Measurements from ENCODE around the gene COMMD8. TPM values are rescaled to one million over a fixed set of nuclear protein-coding genes. Genes with fewer than 3 reads are reported as not detected.

The COMMD8 gene
- polyA plus RNA-seq, 1 donor (not counting 4 experiments of a cell fraction or from before 2014, with no cell fraction given), result 38.6 TPM

- Histone ChIP-seq H2AFZ (ENCODE audit: control insufficient read depth, low read length) (no peak overlapping the region), H3K4me1 (ENCODE audit: control insufficient read depth, extremely low read depth, insufficient read depth, low read length) (no peaks in the 10 kb centered on the region), H3K9me3 (ENCODE audit: control insufficient read depth, low read depth, low read length) (no peaks in the 10 kb centered on the region), H3K4me2 (ENCODE audit: control insufficient read depth, extremely low read depth, insufficient read depth, low read depth, low read length) (no peak overlapping the region), H3K27me3 (ENCODE audit: control insufficient read depth, extremely low read depth, insufficient read depth, low read length) (no peaks in the 10 kb centered on the region), H3K79me2 (ENCODE audit: control insufficient read depth, insufficient read depth, low read length) (peaks cover 23% of the 10 kb centered on the region), H4K20me1 (ENCODE audit: control insufficient read depth, extremely low read depth, insufficient read depth, low read length) (no peaks in the 10 kb centered on the region), H3K36me3 (ENCODE audit: control insufficient read depth in 2 of 2, extremely low read depth in 1 of 2, insufficient read depth in 2 of 2, low read length in 2 of 2) (peaks cover 1 to 3% of the 10 kb centered on the region in 2 experiments), H3K9me1 (ENCODE audit: control insufficient read depth, extremely low read depth, insufficient read depth, low read length) (no peaks in the 10 kb centered on the region), H3K27ac (ENCODE audit: control insufficient read depth, insufficient read depth, low read length) (no peak overlapping the region), H3K4me3 (ENCODE audit: control insufficient read depth in 2 of 3, extremely low read depth in 1 of 3, insufficient read depth in 2 of 3, low read depth in 1 of 3, low read length in 3 of 3) (no peak overlapping the region), H3K9ac (ENCODE audit: control insufficient read depth, extremely low read depth, insufficient read depth, low read length) (no peak overlapping the region)
- FAIRE-seq (no peak), DNase-seq (ENCODE audit: low read depth, low spot score) (no peak)
- TF ChIP-seq EZH2 (IDR thresholded peaks at IDR 0.05; ENCODE audit: low read length) (no peak), CTCF (optimal IDR thresholded peaks at IDR 0.05 in 1 of 3, IDR thresholded peaks at IDR 0.05 in 1 of 3, conservative IDR thresholded peaks at IDR 0.05 in 1 of 3; ENCODE audit: extremely low read depth in 1 of 3, insufficient read depth in 2 of 3, low read length in 3 of 3) (no peak)
- dilution Hi-C loops (cut with MboI; ENCODE audit: extremely low pct_ligation_motif_present, low sequenced_read_pairs), result no loop called here
These were observed 35.4 kb upstream of the COMMD8 start for GRCh38 chr4:47498899-47499298.

GRCh38 chr4:47494124-47494430 lies 30.6 kb upstream of the COMMD8 start:
- Histone ChIP-seq H3K9me1 (ENCODE audit: control insufficient read depth, extremely low read depth, insufficient read depth, low read length) (no peaks in the 10 kb centered on the region), H3K27ac (ENCODE audit: control insufficient read depth, insufficient read depth, low read length) (no peak overlapping the region), H3K27me3 (ENCODE audit: control insufficient read depth, extremely low read depth, insufficient read depth, low read length) (no peaks in the 10 kb centered on the region), H3K79me2 (ENCODE audit: control insufficient read depth, insufficient read depth, low read length) (peaks cover 51% of the 10 kb centered on the region), H4K20me1 (ENCODE audit: control insufficient read depth, extremely low read depth, insufficient read depth, low read length) (no peaks in the 10 kb centered on the region), H2AFZ (ENCODE audit: control insufficient read depth, low read length) (no peak overlapping the region), H3K4me1 (ENCODE audit: control insufficient read depth, extremely low read depth, insufficient read depth, low read length) (peaks cover 9% of the 10 kb centered on the region), H3K36me3 (ENCODE audit: control insufficient read depth in 2 of 2, extremely low read depth in 1 of 2, insufficient read depth in 2 of 2, low read length in 2 of 2) (peaks cover 0 to 8% of the 10 kb centered on the region in 2 experiments), H3K4me2 (ENCODE audit: control insufficient read depth, extremely low read depth, insufficient read depth, low read depth, low read length) (no peak overlapping the region), H3K9me3 (ENCODE audit: control insufficient read depth, low read depth, low read length) (no peaks in the 10 kb centered on the region), H3K9ac (ENCODE audit: control insufficient read depth, extremely low read depth, insufficient read depth, low read length) (no peak overlapping the region), H3K4me3 (ENCODE audit: control insufficient read depth in 2 of 3, extremely low read depth in 1 of 3, insufficient read depth in 2 of 3, low read depth in 1 of 3, low read length in 3 of 3) (no peak overlapping the region)
- FAIRE-seq (no peak), DNase-seq (ENCODE audit: low read depth, low spot score) (no peak)
- dilution Hi-C loops (cut with MboI; ENCODE audit: extremely low pct_ligation_motif_present, low sequenced_read_pairs), result no loop called here
- TF ChIP-seq EZH2 (IDR thresholded peaks at IDR 0.05; ENCODE audit: low read length) (no peak), CTCF (optimal IDR thresholded peaks at IDR 0.05 in 1 of 3, IDR thresholded peaks at IDR 0.05 in 1 of 3, conservative IDR thresholded peaks at IDR 0.05 in 1 of 3; ENCODE audit: extremely low read depth in 1 of 3, insufficient read depth in 2 of 3, low read length in 3 of 3) (no peak)

Measured in keratinocyte (primary cell).